GM21723 (cell line): ENCODE data around the gene LPAR1.
"Not testable (repeated sequence)": the region's sequence is repeated elsewhere in the genome, so short reads cannot be mapped to it uniquely, and the experiment has no call there.

Experiments
- ATAC-seq: cut with Tn5 transposase; IDR thresholded peaks from one replicate; pipeline ENCODE4 v1.9.1; 2021; ENCODE audit warnings: mild to moderate bottlenecking, moderate library complexity; ENCODE audit not compliant: unreplicated experiment

LPAR1 gene

DNA sequence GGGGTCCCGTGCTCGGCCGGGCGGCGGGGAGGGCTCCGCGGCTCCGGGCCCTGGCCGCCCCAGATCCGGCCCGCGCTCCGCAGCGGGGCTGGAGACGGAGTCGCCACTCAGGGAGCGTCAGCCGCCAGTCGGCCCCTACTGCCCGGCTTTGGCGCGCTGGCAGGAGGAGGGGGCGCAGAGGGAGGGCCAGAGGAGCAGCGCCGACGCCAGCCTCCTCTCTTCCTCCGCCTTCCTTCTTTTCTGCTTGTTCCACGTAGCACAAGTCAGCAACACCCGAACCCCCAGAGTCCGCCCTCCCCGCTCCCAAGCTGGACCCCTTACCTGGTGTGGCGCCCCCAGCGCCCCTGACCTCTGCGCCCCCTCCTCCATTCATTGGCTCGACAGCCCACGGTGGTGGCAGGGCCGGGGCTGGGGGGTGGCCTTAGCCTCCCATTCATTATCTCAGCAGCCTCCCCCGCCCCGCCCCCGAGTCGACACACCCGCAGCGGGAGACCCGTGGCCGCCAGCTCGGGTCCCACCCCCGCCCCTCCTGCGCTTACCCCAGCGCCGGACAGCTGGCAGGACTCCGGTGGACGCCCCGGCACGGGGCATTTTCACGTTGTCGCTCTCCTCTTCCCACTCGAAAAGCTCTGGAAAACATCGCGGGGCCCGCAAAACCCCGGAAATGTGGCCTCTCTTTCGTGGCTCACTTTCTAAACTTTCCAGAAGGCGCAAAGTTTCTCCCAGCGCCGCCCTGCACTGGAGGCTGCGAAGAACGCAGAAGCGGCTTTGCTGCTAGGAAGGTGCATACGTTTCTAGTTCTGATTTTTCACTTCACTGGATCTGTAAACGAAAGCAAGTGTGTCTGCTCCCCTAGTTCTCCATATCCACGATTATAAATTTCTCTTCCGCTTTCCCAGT lies at the start of gene LPAR1:
TSS of gene LPAR1 (minus strand) at position 140 of the 900 bp plus-strand sequence. CDS start 66,353 bp downstream, outside the sequence.
- peak; percentile 35 for ATAC-seq

DNA sequence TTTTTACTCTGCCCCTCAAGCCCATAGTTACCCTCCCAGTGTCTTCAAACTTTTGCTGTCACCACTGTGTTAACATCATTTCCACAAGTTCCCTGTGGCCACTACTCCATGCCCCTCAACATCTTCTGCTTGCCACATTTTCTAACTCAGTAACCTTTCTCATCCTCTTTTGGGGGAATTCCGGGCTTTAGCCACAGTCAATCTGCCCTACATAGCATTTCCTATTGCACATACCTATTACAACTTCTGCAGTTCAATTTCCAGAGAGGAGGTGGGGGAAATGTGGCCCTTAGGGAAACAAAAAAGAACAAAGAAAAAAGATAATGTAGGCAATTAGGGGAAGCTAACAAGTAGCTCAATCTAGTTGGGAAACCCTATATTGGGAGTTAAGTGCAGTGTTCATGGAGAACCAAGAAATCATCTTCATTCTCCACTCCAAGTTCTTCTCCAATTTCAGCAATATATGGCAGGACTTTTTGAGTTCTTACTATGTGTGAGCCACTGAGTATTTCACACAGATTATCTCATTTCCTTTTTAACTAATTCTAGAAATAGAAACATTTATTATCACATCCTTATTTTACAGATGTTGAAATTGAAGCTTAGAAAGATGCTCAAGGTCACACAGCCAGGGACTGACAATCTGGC lies 40.2 kb upstream of the LPAR1 start:
- ATAC-seq, result no peak

- ATAC-seq, result no peak
Measured at GRCh38 chr9:111076519-111076918, 38.2 kb upstream of the LPAR1 start.

GRCh38 chr9:111076042-111076441 lies 37.8 kb upstream of the LPAR1 start:
- no peak for ATAC-seq

DNA sequence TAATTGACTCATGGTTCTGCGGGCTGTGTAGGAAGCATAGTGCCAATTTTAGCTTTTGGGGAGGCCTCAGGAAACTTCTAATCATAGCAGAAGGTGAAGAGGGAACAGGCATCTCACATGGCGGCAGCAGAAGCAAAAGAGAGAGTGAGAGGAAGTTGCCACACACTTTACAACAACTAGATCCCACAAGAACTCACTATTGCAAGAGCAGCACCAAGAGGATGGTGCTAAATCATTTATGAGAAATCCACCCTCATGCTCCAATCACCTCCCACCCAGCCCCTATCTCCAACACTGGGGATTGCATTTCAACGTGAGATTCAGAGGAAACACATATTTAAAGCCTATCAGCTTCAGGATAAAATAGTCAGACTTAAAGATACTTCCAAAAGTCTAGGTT lies 36.1 kb upstream of the LPAR1 start:
- ATAC-seq, result no peak

- ATAC-seq, result no peak
Measured at GRCh38 chr9:111069183-111069582, 30.9 kb upstream of the LPAR1 start.

DNA sequence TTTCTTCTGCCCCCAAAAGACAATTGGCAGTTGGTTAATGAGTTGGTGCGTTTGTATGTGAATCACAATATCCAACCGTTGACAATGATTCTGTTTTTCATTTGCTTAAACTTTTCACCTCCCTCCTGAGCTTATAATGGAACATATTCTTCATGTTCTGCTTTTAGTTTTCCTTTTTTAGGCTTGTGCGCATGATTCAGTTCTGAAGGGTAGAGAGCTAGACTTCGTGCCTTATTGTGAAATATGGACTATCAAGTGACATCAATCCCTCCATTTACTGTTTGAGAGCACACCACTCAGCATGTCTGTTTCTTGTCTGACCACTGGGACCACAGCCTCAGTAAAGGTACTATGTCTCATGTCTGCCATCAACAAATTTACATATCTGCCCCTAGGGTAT lies 30.5 kb upstream of the LPAR1 start:
- no peak for ATAC-seq

DNA sequence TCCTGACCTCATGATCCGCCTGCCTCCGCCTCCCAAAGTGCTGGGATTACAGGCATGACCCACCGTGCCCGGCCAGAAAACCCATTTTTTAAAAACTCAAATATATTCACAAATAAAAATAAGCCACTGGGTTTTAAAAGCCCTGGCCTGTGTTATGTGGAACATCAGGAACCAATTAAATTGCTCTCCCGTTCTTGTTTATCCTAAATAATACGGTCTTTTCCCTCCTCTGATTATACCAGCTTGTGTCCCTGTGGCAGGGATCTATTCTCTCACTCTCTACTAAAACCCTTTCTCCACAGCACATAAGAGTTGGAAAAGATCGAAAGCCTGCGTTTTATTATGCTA lies 30.1 kb upstream of the LPAR1 start:
- no peak for ATAC-seq

- ATAC-seq, result no peak
Measured at GRCh38 chr9:111066468-111066867, 28.2 kb upstream of the LPAR1 start.

GRCh38 chr9:111065414-111065813 lies 27.1 kb upstream of the LPAR1 start:
- ATAC-seq, result no peak

GRCh38 chr9:111064160-111064837 lies 26.0 kb upstream of the LPAR1 start:
- no peak for ATAC-seq

DNA sequence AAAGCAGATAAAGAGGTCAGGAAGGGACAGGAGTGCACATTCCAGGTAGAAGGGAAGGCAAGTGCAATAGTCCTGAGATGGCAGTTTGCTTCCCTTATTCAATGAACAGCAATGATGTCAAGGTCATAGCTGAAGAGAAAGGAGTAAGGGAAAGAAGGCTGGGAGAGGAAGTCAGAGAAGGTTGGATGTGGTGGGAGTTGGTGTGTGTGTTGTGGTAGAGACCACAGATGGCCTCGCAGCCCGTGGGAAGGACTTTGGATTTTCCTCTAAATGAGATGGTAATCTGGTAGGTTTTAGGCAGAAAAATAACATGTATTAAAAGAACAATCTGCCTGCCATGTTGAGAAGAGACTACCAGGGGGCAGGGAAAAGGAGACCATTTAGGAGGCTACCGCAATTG lies 25.1 kb upstream of the LPAR1 start:
- ATAC-seq, result no peak

GRCh38 chr9:111058166-111058565 lies 19.9 kb upstream of the LPAR1 start:
- no peak for ATAC-seq

GRCh38 chr9:111056538-111056937 lies 18.3 kb upstream of the LPAR1 start:
- ATAC-seq, result no peak

GRCh38 chr9:111052791-111053190 lies 14.5 kb upstream of the LPAR1 start:
- no peak for ATAC-seq

DNA sequence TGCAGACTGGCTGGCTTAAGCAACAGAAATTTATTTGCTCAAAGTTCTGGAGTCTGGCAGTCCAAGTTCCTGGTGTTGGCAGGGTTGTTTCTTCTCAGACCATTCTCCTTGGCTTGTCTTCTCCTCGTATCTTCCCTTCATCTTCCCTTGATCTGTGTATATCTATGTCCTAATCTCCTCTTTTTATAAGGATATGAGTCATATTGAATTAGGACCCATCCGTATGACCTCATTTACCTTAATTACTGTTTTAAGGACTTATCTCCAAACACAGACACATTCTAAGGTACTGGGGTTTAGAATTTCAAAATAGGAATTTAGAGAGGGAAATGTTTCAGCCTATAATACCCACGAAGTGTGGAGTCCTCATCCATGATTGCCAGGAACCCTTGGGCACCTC lies 13.1 kb upstream of the LPAR1 start:
- no peak for ATAC-seq

GRCh38 chr9:111050819-111051218 lies 12.5 kb upstream of the LPAR1 start:
- ATAC-seq, result no peak

GRCh38 chr9:111047287-111047686 lies 9.0 kb upstream of the LPAR1 start:
- ATAC-seq, result not testable (repeated sequence)

DNA sequence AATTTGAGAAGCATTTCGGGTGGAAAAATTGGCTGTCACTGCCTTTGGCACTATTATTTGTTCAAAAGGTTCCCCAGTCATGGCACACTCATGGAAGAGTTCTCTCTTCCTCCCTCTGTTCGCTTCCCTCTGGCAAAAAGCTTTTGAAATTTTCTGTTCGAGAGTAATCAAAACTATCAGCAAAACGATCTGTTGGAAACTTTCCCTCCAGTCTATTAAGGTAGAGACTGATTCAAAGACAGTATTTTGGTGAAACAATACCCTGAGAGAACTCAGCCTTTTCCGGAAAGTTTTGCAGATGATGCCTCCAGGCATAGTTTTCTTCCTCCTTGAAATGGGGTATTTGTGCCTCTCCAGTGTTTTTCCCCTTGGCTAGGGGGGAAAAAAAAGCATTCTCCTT lies 3.6 kb upstream of the LPAR1 start:
- no peak for ATAC-seq

GRCh38 chr9:111040494-111040893 lies 2.2 kb upstream of the LPAR1 start:
- no peak for ATAC-seq

DNA sequence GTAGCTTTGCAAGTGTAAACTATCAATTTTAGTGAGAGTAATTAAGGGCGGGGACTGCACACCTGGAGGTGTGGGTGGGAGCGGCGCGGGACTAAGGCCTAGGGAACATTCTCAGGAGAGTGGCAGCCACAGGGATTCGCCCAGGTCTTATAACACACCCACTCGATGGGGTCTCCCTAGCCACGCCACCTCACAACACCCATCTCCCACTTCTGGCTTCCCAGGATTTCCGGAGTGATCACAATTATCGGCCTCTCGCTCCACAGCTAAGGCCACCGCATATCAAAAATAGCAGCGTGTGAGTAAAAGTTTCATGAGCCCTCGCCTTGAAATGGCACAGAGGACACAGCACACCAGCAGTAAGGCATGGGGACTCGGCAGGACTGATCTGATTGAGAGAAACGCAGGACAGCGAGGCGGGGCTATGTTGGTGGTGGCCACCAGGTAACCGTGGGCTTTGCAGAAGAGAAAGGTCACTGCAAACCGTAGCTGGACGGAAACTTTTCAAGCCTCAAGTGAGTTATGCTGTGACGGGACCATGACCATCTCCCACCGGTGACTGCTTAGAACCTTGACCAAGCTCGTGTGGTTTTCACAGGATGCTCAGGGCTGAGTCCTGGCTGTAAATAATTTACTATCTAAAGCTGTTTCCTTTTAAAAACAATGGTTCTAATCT lies 1.1 kb upstream of the LPAR1 start:
- ATAC-seq, result no peak
